ENCODE data around the gene PTGR3. TPM values are rescaled to one million over a fixed set of nuclear protein-coding genes. Genes with fewer than 3 reads are reported as not detected.
A peak's percentile ranks its signal among the peaks of the same experiment; 100 is the strongest.

PTGR3 gene
- total and polyA plus RNA-seq, 5 donors = 23.4 to 42.9 (median 30.4) TPM

DNA sequence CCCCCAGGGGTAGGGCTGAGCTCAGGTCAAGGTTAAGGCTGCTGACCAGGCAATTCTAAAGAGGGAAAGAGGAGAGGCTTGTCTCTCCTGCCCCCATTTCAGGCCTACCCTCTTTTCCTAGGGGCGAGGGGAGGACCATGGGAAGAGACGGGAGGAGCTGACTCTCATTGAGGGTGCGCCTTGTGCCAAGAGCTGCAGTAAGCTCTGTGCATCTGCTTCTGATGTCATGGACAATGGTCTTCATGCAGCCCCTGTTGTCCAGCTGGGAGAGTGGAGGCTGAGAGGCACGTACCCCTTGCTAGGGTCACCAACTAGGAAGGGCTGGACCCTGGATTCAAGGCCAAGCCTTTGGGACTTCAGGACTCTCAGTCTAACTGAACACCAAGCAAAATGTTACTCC is 45.2 kb downstream of the PTGR3 start:
- intact Hi-C loops (cut with DNase I) = no loop called here
- ATAC-seq (no peak), DNase-seq (no peak)
- no peaks in the 10 kb centered on the region for H3K27me3 ChIP-seq (ENCODE audit: control insufficient read depth, insufficient read depth)
- H3K27ac ChIP-seq (ENCODE audit: low read length) = no peak overlapping the region
- H3K4me1 ChIP-seq (ENCODE audit: control insufficient read depth, insufficient read depth, low read length) = no peaks in the 10 kb centered on the region
- H3K9me3 ChIP-seq (ENCODE audit: control insufficient read depth, low read length) = no peaks in the 10 kb centered on the region
- 93% methylated on average over 4 of the region's 4 CpGs for WGBS
- H3K4me3 ChIP-seq (ENCODE audit: low read length) = no peak overlapping the region

DNA sequence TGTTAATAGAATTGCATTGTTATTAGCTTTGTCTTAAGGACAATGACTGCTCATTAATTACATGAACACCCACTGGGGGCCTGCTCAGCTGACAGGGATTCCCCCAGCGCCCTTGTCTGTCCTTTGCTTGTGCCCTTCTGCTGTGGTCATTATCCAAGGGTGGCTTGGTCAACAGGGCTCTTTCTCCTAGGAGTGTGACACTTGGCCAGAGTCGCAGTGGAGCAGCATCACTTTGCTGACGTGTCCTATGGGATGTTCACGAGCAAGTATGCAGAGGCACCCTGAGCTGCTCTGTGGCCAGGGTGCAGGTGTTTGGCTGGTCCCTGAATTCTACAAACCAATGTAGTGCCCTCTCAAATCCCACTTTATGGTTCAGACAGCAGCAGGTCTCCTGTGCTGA is 46.0 kb downstream of the PTGR3 start:
- H3K4me3 ChIP-seq (ENCODE audit: low read length) = no peak overlapping the region
- H3K4me1 ChIP-seq (ENCODE audit: control insufficient read depth, insufficient read depth, low read length) = no peaks in the 10 kb centered on the region
- H3K27me3 ChIP-seq (ENCODE audit: control insufficient read depth, insufficient read depth) = no peaks in the 10 kb centered on the region
- ATAC-seq (no peak), DNase-seq (no peak)
- no peaks in the 10 kb centered on the region for H3K9me3 ChIP-seq (ENCODE audit: control insufficient read depth, low read length)
- H3K27ac ChIP-seq (ENCODE audit: low read length) = no peak overlapping the region
- intact Hi-C loops (cut with DNase I) = no loop called here
- 84% methylated on average over 4 of the region's 4 CpGs for WGBS

DNA sequence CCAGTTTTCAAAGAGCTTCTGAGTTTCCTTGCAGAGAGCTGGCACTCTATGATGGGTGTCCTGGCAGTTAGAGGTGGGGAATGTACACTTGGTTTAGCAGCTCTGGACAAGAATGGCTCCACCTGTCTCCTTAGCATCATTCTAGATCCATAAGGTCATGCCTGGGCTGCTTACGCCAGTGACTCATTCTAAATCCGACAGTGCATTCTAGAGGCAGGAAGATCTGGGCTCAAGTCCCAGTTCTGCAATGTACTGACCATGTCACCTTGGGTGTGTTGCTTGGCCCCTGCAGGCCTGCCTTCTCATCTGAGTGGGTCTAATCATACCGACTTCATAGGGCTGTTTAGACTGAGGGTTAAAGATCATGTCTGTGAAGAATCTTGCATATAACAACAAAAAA is 46.5 kb downstream of the PTGR3 start:
- intact Hi-C loops (cut with DNase I) = no loop called here
- Histone ChIP-seq H3K4me3 (ENCODE audit: low read length) (no peak overlapping the region), H3K27ac (ENCODE audit: low read length) (no peak overlapping the region), H3K27me3 (ENCODE audit: control insufficient read depth, insufficient read depth) (no peaks in the 10 kb centered on the region), H3K9me3 (ENCODE audit: control insufficient read depth, low read length) (no peaks in the 10 kb centered on the region), H3K4me1 (ENCODE audit: control insufficient read depth, insufficient read depth, low read length) (no peaks in the 10 kb centered on the region)
- DNase-seq (no peak), ATAC-seq (peak; percentile 59 to 69)
- WGBS = 44% methylated on average over 3 of the region's 3 CpGs

DNA sequence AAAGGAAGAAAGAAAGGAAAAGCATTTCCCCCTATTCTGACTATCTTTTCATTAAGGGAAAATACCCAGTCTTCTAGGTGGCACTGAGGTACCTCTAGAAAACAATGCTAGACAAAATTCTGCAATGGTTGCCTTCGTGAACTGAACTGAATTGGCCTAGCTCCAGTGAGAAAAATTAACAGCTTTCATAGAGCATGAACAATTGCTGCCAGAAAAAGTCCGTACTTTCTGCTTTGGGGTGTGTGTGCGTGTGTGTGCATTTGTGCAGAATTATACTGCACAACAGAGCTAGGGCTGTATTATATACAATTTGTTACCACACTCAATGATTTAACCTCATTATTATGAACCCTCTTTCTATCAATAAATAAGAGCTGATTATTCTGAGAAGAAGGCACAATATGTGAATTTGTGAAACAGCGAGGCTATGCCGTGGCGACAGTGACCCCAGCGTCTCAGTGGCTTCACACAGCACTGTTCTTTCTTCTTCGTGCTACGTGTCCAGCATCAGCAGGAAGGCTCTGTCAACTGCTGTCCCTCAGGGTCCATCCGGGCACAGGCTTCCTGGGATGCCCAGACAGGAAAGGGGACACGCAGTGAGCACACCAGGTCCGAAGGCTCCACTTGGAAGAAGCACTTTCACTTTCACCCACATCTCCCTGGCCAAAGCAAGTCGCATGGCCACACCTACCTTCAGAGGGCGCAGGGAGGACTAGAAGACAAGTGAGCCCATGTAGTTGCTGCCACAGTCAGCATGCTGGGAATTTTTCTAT is 47.5 kb downstream of the PTGR3 start:
- Histone ChIP-seq H3K27ac (ENCODE audit: low read length) (no peak overlapping the region), H3K4me1 (ENCODE audit: control insufficient read depth, insufficient read depth, low read length) (no peaks in the 10 kb centered on the region), H3K9me3 (ENCODE audit: control insufficient read depth, low read length) (no peaks in the 10 kb centered on the region), H3K4me3 (ENCODE audit: low read length) (peak overlapping the region; percentile 53), H3K27me3 (ENCODE audit: control insufficient read depth, insufficient read depth) (no peaks in the 10 kb centered on the region)
- ATAC-seq (peak; percentile 55 to 65), DNase-seq (peak in 1 of 3 donors; percentile 68)
- 49% methylated on average over 14 of the region's 14 CpGs for WGBS
- intact Hi-C loops (cut with DNase I) = no loop called here

DNA sequence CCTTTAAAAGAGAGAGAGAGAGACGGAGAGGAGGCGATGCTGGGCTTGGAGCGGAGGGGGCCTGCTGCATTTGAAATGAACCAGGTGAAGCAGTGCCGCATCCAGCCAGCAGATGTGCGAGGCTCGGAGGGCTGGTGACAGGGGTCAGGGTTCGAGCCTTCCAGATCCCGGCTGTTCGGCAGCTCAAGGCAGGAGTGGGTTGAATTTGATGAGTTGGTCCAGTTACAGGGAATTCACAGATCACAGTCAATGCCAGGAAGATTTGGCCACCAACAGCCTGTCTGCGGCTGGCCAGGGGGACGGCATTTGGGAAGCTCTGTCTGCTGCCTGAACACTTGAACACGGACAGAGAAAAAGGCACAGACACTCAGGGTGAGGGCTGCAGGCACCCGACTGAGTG is 48.6 kb downstream of the PTGR3 start:
- DNase-seq (no peak), ATAC-seq (no peak)
- Histone ChIP-seq H3K4me1 (ENCODE audit: control insufficient read depth, insufficient read depth, low read length) (no peaks in the 10 kb centered on the region), H3K27ac (ENCODE audit: low read length) (no peak overlapping the region), H3K9me3 (ENCODE audit: control insufficient read depth, low read length) (no peaks in the 10 kb centered on the region), H3K4me3 (ENCODE audit: low read length) (no peak overlapping the region), H3K27me3 (ENCODE audit: control insufficient read depth, insufficient read depth) (no peaks in the 10 kb centered on the region)
- WGBS = 52% methylated on average over 13 of the region's 13 CpGs
- intact Hi-C loops (cut with DNase I) = no loop called here

DNA sequence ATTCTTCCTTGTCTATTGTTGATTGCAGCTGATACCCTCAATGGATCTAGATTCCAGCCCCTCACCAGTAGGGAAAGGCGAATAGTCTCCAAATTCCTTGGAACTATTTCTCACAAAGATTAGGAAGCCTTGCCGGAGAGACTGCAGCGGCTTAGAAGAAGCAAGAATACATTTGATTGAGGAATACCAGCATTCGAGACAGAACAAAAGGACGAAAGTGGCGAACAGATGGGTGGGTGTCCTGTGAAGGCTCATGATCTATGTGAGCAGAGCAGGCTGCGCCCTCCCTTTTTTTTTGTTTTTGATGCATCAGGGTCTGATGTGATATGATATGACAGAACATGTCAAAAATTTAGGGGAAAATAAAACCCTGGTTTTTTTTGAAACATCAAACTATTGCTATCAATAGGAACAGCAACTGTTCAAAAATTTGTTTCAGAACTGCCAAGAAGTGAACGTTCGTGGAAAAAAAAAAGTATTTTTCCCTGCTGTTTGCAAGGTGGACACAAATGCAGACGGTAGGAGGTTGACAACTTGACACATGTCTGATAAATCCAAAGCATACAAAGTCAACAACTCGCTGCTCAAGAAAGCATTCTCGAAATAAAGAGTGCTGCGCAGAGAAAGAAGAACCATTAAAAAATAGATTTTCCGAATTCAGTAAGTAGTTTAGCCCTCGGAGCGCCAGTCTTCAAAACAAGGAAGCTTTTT is 49.1 kb downstream of the PTGR3 start:
- intact Hi-C loops (cut with DNase I) = no loop called here
- Histone ChIP-seq H3K4me3 (ENCODE audit: low read length) (no peak overlapping the region), H3K4me1 (ENCODE audit: control insufficient read depth, insufficient read depth, low read length) (no peaks in the 10 kb centered on the region), H3K27ac (ENCODE audit: low read length) (no peak overlapping the region), H3K27me3 (ENCODE audit: control insufficient read depth, insufficient read depth) (no peaks in the 10 kb centered on the region), H3K9me3 (ENCODE audit: control insufficient read depth, low read length) (no peaks in the 10 kb centered on the region)
- no peak for ATAC-seq
- no peak for DNase-seq
- 61% methylated on average over 16 of the region's 16 CpGs for WGBS

DNA sequence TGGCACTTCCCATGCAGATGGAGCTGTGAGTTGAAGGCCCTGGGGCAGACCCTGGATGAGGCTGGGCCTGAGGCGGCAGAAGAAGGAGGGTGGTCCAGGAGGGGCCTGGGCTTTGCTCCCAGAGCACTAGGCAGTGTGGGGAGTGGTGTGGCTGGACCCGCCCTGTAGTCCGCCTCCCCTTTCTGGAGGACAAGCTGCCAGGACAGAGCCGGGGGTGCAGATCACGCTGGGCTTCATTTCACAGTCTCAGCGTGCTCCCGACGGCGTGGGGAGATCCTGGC is 49.8 kb downstream of the PTGR3 start:
- H3K4me3 ChIP-seq (ENCODE audit: low read length) = no peak overlapping the region
- ATAC-seq = no peak
- H3K9me3 ChIP-seq (ENCODE audit: control insufficient read depth, low read length) = no peaks in the 10 kb centered on the region
- intact Hi-C loops (cut with DNase I) = no loop called here
- H3K27me3 ChIP-seq (ENCODE audit: control insufficient read depth, insufficient read depth) = no peaks in the 10 kb centered on the region
- no peak overlapping the region for H3K27ac ChIP-seq (ENCODE audit: low read length)
- 74% methylated on average over 9 of the region's 9 CpGs for WGBS
- no peak for DNase-seq
- no peaks in the 10 kb centered on the region for H3K4me1 ChIP-seq (ENCODE audit: control insufficient read depth, insufficient read depth, low read length)

Other genes with a start within 250 kb of the PTGR3 start
- 10 to 100 TPM; 13.3 to 24.7 (median 20.4) TPM for gene TSHZ1, start 1.7 kb upstream of the PTGR3 start, total RNA-seq
- 12.7 TPM for gene TSHZ1, start 1.7 kb upstream of the PTGR3 start, polyA plus RNA-seq
- gene SMIM21, start 218.6 kb upstream of the PTGR3 start, total RNA-seq = not detected
- gene SMIM21, start 218.6 kb upstream of the PTGR3 start, polyA plus RNA-seq = not detected